ENCODE results near the gene TSPAN5. TPM values are rescaled to one million over a fixed set of nuclear protein-coding genes. Genes with fewer than 3 reads are reported as not detected.
"Not testable (repeated sequence)": the region's sequence is repeated elsewhere in the genome, so short reads cannot be mapped to it uniquely, and the experiment has no call there.

The TSPAN5 gene
- total RNA-seq, 1 donor from 2014 or later: 13.7 TPM

- no peaks in the 10 kb centered on the region for H3K36me3 ChIP-seq (ENCODE audit: control insufficient read depth, insufficient read depth, low read length)
- no peak for DNase-seq (ENCODE audit: low read depth)
- no peaks in the 10 kb centered on the region for H3K27me3 ChIP-seq (ENCODE audit: control insufficient read depth, insufficient read depth, low read length)
- TF ChIP-seq CTCF (IDR thresholded peaks at IDR 0.05; ENCODE audit: insufficient read depth, low read length, severe bottlenecking): no peak
- H3K4me3 ChIP-seq (ENCODE audit: low read depth, low read length): no peak overlapping the region
- FAIRE-seq: no peak
Observed at GRCh38 chr4:98482503-98482846, 175.9 kb downstream of the TSPAN5 start.

DNA sequence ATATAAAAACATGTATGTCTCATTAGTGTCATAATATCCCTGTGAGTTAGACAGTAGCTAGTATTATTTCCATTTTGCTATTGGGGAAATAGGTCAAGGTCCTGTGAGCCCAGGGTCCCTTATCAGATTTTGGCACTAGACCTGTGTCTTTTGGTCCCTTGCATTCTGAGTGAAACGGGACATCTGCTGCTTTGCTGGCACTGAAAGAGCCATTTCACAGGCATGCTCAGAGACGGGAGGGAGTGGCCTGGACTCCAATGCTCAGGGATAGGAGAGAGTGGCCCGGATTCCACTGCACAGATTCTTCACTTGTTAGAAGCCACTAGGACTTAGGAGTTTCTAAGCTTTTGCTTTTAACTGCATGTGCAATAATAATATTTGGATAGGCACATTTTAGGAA, 177.2 kb downstream of the TSPAN5 start:
- H3K36me3 ChIP-seq (ENCODE audit: control insufficient read depth, insufficient read depth, low read length): peaks cover 2% of the 10 kb centered on the region
- FAIRE-seq: no peak

DNA sequence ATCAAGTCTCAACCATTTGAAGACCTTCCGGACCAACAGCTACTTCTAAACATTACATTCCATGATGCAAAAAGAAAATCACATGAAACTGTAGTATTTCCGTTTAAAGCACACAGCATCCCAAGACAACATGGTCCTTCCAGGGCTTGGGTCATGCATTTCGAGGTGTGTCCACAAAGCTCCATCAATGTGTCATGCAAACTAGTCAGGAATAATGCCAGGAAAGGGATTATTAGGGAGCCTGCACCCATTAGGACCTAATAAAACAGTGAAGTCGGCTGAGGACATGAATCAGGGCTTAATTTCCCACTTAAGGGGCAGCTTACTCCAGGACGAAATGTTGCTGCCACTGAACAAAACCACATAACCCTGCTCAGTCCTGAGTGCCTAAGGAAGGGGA, 177.9 kb downstream of the TSPAN5 start:
- DNase-seq (ENCODE audit: low read depth): no peak
- Histone ChIP-seq H3K4me3 (ENCODE audit: low read depth, low read length) (no peak overlapping the region), H3K36me3 (ENCODE audit: control insufficient read depth, insufficient read depth, low read length) (peaks cover 2% of the 10 kb centered on the region), H3K27me3 (ENCODE audit: control insufficient read depth, insufficient read depth, low read length) (no peaks in the 10 kb centered on the region)
- peak; percentile 88 for FAIRE-seq
- no peak for TF ChIP-seq CTCF (IDR thresholded peaks at IDR 0.05; ENCODE audit: insufficient read depth, low read length, severe bottlenecking)

More for the DNA sequence above, 177.2 kb downstream of the TSPAN5 start:
- no peak overlapping the region for H3K4me3 ChIP-seq (ENCODE audit: low read depth, low read length)
- no peak for TF ChIP-seq CTCF (IDR thresholded peaks at IDR 0.05; ENCODE audit: insufficient read depth, low read length, severe bottlenecking)
- H3K27me3 ChIP-seq (ENCODE audit: control insufficient read depth, insufficient read depth, low read length): no peaks in the 10 kb centered on the region
- no peak for DNase-seq (ENCODE audit: low read depth)

- DNase-seq (ENCODE audit: low read depth) (peak; percentile 85), FAIRE-seq (peak; percentile 94)
- H3K27me3 ChIP-seq (ENCODE audit: control insufficient read depth, insufficient read depth, low read length); H3K4me3 ChIP-seq (ENCODE audit: low read depth, low read length); H3K36me3 ChIP-seq (ENCODE audit: control insufficient read depth, insufficient read depth, low read length): not testable (repeated sequence)
Observed at GRCh38 chr4:98479590-98479989, 178.8 kb downstream of the TSPAN5 start.

- H3K27me3 ChIP-seq (ENCODE audit: control insufficient read depth, insufficient read depth, low read length): no peaks in the 10 kb centered on the region
- H3K4me3 ChIP-seq (ENCODE audit: low read depth, low read length): no peak overlapping the region
- TF ChIP-seq CTCF (IDR thresholded peaks at IDR 0.05; ENCODE audit: insufficient read depth, low read length, severe bottlenecking): no peak
- FAIRE-seq (no peak), DNase-seq (ENCODE audit: low read depth) (no peak)
- peaks cover 2% of the 10 kb centered on the region for H3K36me3 ChIP-seq (ENCODE audit: control insufficient read depth, insufficient read depth, low read length)
Observed at GRCh38 chr4:98476891-98477290, 181.5 kb downstream of the TSPAN5 start.

- H3K36me3 ChIP-seq (ENCODE audit: control insufficient read depth, insufficient read depth, low read length): peaks cover 2% of the 10 kb centered on the region
- no peak overlapping the region for H3K4me3 ChIP-seq (ENCODE audit: low read depth, low read length)
- DNase-seq (ENCODE audit: low read depth): peak; percentile 87
- FAIRE-seq: no peak
- TF ChIP-seq CTCF (IDR thresholded peaks at IDR 0.05; ENCODE audit: insufficient read depth, low read length, severe bottlenecking): no peak
- H3K27me3 ChIP-seq (ENCODE audit: control insufficient read depth, insufficient read depth, low read length): no peaks in the 10 kb centered on the region
Observed at GRCh38 chr4:98474408-98474844, 184.0 kb downstream of the TSPAN5 start.
